HepG2 (cell line): ENCODE measurements around the gene OSBPL3. TPM values are rescaled to one million over a fixed set of nuclear protein-coding genes. Genes with fewer than 3 reads are reported as not detected.

ENCODE experiments used
- ASH2L ChIP-seq: fragments of 300-600, 200-600 bp; sonication (generic); IDR thresholded peaks from 2 replicates; pipeline ENCODE4 v1.7.0; 2017; ENCODE audit warnings: low read depth, mild to moderate bottlenecking, moderate library complexity, mixed read lengths, low read length; ENCODE audit not compliant: insufficient read length
- CBFB ChIP-seq: sonication (generic); formaldehyde crosslinking; IDR thresholded peaks from 2 replicates; pipeline ENCODE4 v1.4.0; 2020; ENCODE audit warnings: missing genetic modification reagents
- DPF2 ChIP-seq: sonication (generic); formaldehyde crosslinking; IDR thresholded peaks from 2 replicates; pipeline ENCODE4 v1.4.0; 2020; ENCODE audit warnings: mild to moderate bottlenecking, low read depth, missing genetic modification reagents, borderline replicate concordance
- EED ChIP-seq: sonication (generic); formaldehyde crosslinking; IDR thresholded peaks from 2 replicates; pipeline ENCODE4 v1.5.0; 2020; ENCODE audit warnings: mild to moderate bottlenecking, missing genetic modification reagents
- ELF1 ChIP-seq: sonication (generic); formaldehyde crosslinking; IDR thresholded peaks from 2 replicates; pipeline ENCODE4 v1.4.0; 2020; ENCODE audit warnings: missing genetic modification reagents
- FIP1L1 ChIP-seq: fragments of 200-400 bp; formaldehyde crosslinking; IDR thresholded peaks from 2 replicates; pipeline ENCODE4 v1.6.1; 2018; ENCODE audit warnings: low read depth, mild to moderate bottlenecking, low read length, moderate library complexity, borderline replicate concordance; ENCODE audit not compliant: insufficient read depth
- FOSL1 ChIP-seq: sonication (generic); formaldehyde crosslinking; IDR thresholded peaks from 2 replicates; pipeline ENCODE4 v1.9.0; 2021; ENCODE audit warnings: missing genetic modification reagents, borderline replicate concordance
- FOXK1 ChIP-seq: sonication (generic); formaldehyde crosslinking; IDR thresholded peaks from 2 replicates; pipeline ENCODE4 v1.4.0; 2020; ENCODE audit warnings: low read depth, missing genetic modification reagents, borderline replicate concordance
- HCFC1 ChIP-seq: fragments of 150-350 bp; IDR thresholded peaks from 2 replicates; pipeline ENCODE4 v1.6.1; 2014; ENCODE audit warnings: low read depth, low read length
- KLF12 ChIP-seq: sonication (generic); formaldehyde crosslinking; IDR thresholded peaks from 2 replicates; pipeline ENCODE4 v1.4.0; 2020; ENCODE audit warnings: missing genetic modification reagents, borderline replicate concordance
- MED13 ChIP-seq: sonication (generic); formaldehyde crosslinking; IDR thresholded peaks from 2 replicates; pipeline ENCODE4 v1.5.0; 2020; ENCODE audit warnings: missing genetic modification reagents
- NFIC ChIP-seq: IDR thresholded peaks from 2 replicates; pipeline ENCODE4 v1.6.1; 2012; ENCODE audit warnings: mild to moderate bottlenecking, low read length, inconsistent platforms
- PLRG1 ChIP-seq: fragments of 450-650 bp; conservative IDR thresholded peaks from 2 replicates; pipeline ENCODE4 v1.6.1; 2016
- REPIN1 ChIP-seq: sonication (generic); formaldehyde crosslinking; IDR thresholded peaks from 2 replicates; pipeline ENCODE4 v1.8.0; 2022; ENCODE audit warnings: missing genetic modification reagents, low read depth, mild to moderate bottlenecking, borderline replicate concordance
- ZBTB7B ChIP-seq: sonication (generic); formaldehyde crosslinking; IDR thresholded peaks from 2 replicates; pipeline ENCODE4 v1.4.0; 2020; ENCODE audit warnings: missing genetic modification reagents
- ZKSCAN1 ChIP-seq: fragments of 150-350 bp; IDR thresholded peaks from 2 replicates; pipeline ENCODE4 v1.6.1; 2014; ENCODE audit warnings: low read length
- ZMYM3 ChIP-seq: sonication (generic); formaldehyde crosslinking; IDR thresholded peaks from 2 replicates; pipeline ENCODE4 v1.5.1; 2020; ENCODE audit warnings: mild to moderate bottlenecking, missing genetic modification reagents
- ZNF317 ChIP-seq: sonication (generic); formaldehyde crosslinking; IDR thresholded peaks from 2 replicates; pipeline ENCODE4 v1.5.0; 2020; ENCODE audit warnings: mild to moderate bottlenecking, missing genetic modification reagents
- ZNF552 ChIP-seq: sonication (generic); formaldehyde crosslinking; IDR thresholded peaks from 2 replicates; pipeline ENCODE4 v1.9.0; 2022; ENCODE audit warnings: missing genetic modification reagents, mild to moderate bottlenecking, borderline replicate concordance
- ZNF652 ChIP-seq: IDR thresholded peaks from 2 replicates; pipeline ENCODE4 v1.6.1; 2016; ENCODE audit warnings: low read depth, borderline replicate concordance
- ZNF850 ChIP-seq: sonication (generic); formaldehyde crosslinking; conservative IDR thresholded peaks from 2 replicates; pipeline ENCODE4 v1.9.0; 2021; ENCODE audit warnings: mild to moderate bottlenecking, missing genetic modification reagents
- ZSCAN9 ChIP-seq: IDR thresholded peaks from 2 replicates; pipeline ENCODE4 v1.6.1; 2016; ENCODE audit warnings: borderline replicate concordance
- polyA plus RNA-seq, 8 experiments: library from polyadenylated mRNA; depleted of rRNA in 3 of 8; stranded (reverse) in 7 of 8; unstranded in 1 of 8; fragments of >200 nt; fragmentation: Illumina TruSeq in 4 of 8; extraction: Trizol in 4 of 8; gene quantifications; 2 replicates each; pipeline versions ENCODE4 v1.2.1 to v1.2.3, GENCODE V29; 2011 to 2016; ENCODE audit warnings: low read depth in 4 of 8, missing spikeins in 1 of 8, mixed read lengths in 1 of 8; ENCODE audit not compliant: insufficient read depth in 1 of 8
- total RNA-seq, 5 experiments: library from RNA; depleted of rRNA; stranded (reverse); fragments of >200 nt; fragmentation: Illumina TruSeq; extraction: Trizol; gene quantifications; 2 replicates each; pipeline ENCODE4 v1.2.3, GENCODE V29; 2016; ENCODE audit warnings: low read depth in 1 of 5
- TF ChIP-seq, protein P1 (sequence below): sonication (generic); formaldehyde crosslinking; conservative IDR thresholded peaks from 2 replicates; pipeline ENCODE4 v1.8.0; 2022; ENCODE audit warnings: mild to moderate bottlenecking, moderate library complexity, missing genetic modification reagents
- TF ChIP-seq, protein P2 (sequence below): sonication (generic); formaldehyde crosslinking; IDR thresholded peaks from 2 replicates; pipeline ENCODE4 v1.4.0; 2020; ENCODE audit warnings: missing genetic modification reagents
- TF ChIP-seq, protein P3 (sequence below): sonication (generic); formaldehyde crosslinking; IDR thresholded peaks from 2 replicates; pipeline ENCODE4 v1.5.1; 2020; ENCODE audit warnings: missing genetic modification reagents, mild to moderate bottlenecking, borderline replicate concordance
- TF ChIP-seq, protein P4 (sequence below): sonication (generic); formaldehyde crosslinking; IDR thresholded peaks from 2 replicates; pipeline ENCODE4 v1.5.1; 2020; ENCODE audit warnings: missing genetic modification reagents, mild to moderate bottlenecking, borderline replicate concordance
- TF ChIP-seq, protein P5 (sequence below): IDR thresholded peaks from 2 replicates; pipeline ENCODE4 v1.6.1; 2016

Gene OSBPL3
- total and polyA plus RNA-seq, 2 of the 13 experiments (the other 11 are each of a cell fraction or from before 2014, with no cell fraction given): 8.8 to 28.9 TPM

DNA sequence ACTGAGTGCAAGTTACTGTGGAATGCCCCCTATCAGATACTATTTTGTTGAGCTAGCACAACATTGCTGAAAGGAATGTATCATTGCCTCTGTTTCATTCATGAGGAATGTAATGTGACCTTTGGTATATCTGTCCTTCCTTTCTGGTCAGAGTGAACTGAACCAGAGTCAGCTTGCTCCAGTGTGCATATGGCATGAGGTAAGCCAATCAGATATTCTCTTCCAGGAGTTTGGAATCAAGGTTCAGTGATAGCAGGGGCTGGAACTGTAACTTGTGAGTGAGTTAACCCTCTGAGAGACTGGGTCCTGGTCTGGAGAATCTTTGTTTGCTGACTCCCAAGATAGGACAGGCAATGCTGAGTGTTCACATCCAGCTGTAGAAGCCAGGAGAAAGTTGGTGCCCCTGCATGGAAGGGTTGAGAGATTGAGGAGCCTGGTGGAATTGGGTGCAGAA, 45.3 kb upstream of the OSBPL3 start (continued):
- TF ChIP-seq EED (CRISPR knock-in tag): no peak
- TF ChIP-seq, protein P1, sequence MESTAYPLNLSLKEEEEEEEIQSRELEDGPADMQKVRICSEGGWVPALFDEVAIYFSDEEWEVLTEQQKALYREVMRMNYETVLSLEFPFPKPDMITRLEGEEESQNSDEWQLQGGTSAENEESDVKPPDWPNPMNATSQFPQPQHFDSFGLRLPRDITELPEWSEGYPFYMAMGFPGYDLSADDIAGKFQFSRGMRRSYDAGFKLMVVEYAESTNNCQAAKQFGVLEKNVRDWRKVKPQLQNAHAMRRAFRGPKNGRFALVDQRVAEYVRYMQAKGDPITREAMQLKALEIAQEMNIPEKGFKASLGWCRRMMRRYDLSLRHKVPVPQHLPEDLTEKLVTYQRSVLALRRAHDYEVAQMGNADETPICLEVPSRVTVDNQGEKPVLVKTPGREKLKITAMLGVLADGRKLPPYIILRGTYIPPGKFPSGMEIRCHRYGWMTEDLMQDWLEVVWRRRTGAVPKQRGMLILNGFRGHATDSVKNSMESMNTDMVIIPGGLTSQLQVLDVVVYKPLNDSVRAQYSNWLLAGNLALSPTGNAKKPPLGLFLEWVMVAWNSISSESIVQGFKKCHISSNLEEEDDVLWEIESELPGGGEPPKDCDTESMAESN: no peak
- TF ChIP-seq FIP1L1: no peak
- peak; percentile 61; the same call in 1 of the 2 replicates for TF ChIP-seq FOSL1 (CRISPR knock-in tag)
- no peak for TF ChIP-seq KLF12 (CRISPR knock-in tag)
- TF ChIP-seq MED13 (CRISPR knock-in tag): no peak
- TF ChIP-seq ZNF552 (CRISPR knock-in tag): no peak
- peak; percentile 41; the same call in 1 of the 2 replicates for TF ChIP-seq ZBTB7B
- TF ChIP-seq ASH2L: peak; percentile 87
- TF ChIP-seq ZNF850: no peak
- peak; percentile 21; the same call in 1 of the 2 replicates for TF ChIP-seq ZSCAN9 (CRISPR knock-in tag)
- TF ChIP-seq HCFC1: no peak
- no peak for TF ChIP-seq ZKSCAN1
- peak; percentile 53 for TF ChIP-seq ZMYM3
- 0 out of 2 replicates have a peak, but pooled peaks have one; percentile 19 for TF ChIP-seq ELF1 (CRISPR knock-in tag)
- 0 out of 2 replicates have a peak, but pooled peaks have one; percentile 7 for TF ChIP-seq CBFB (CRISPR knock-in tag)
- no peak for TF ChIP-seq REPIN1 (CRISPR knock-in tag)
- TF ChIP-seq ZNF652 (CRISPR knock-in tag): peak; percentile 97
- TF ChIP-seq, protein P2, sequence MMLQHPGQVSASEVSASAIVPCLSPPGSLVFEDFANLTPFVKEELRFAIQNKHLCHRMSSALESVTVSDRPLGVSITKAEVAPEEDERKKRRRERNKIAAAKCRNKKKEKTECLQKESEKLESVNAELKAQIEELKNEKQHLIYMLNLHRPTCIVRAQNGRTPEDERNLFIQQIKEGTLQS: 0 out of 2 replicates have a peak, but pooled peaks have one; percentile 21
- no peak for TF ChIP-seq DPF2 (CRISPR knock-in tag)
- TF ChIP-seq, protein P3, sequence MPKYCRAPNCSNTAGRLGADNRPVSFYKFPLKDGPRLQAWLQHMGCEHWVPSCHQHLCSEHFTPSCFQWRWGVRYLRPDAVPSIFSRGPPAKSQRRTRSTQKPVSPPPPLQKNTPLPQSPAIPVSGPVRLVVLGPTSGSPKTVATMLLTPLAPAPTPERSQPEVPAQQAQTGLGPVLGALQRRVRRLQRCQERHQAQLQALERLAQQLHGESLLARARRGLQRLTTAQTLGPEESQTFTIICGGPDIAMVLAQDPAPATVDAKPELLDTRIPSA (CRISPR knock-in tag): no peak
- no peak for TF ChIP-seq FOXK1 (CRISPR knock-in tag)
- 0 out of 2 replicates have a peak, but pooled peaks have one; percentile 22 for TF ChIP-seq ZNF317 (CRISPR knock-in tag)
- no peak for TF ChIP-seq PLRG1
- peak; percentile 39; the same call in 1 of the 2 replicates for TF ChIP-seq NFIC
- TF ChIP-seq, protein P4, sequence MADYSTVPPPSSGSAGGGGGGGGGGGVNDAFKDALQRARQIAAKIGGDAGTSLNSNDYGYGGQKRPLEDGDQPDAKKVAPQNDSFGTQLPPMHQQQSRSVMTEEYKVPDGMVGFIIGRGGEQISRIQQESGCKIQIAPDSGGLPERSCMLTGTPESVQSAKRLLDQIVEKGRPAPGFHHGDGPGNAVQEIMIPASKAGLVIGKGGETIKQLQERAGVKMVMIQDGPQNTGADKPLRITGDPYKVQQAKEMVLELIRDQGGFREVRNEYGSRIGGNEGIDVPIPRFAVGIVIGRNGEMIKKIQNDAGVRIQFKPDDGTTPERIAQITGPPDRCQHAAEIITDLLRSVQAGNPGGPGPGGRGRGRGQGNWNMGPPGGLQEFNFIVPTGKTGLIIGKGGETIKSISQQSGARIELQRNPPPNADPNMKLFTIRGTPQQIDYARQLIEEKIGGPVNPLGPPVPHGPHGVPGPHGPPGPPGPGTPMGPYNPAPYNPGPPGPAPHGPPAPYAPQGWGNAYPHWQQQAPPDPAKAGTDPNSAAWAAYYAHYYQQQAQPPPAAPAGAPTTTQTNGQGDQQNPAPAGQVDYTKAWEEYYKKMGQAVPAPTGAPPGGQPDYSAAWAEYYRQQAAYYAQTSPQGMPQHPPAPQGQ (CRISPR knock-in tag): no peak
- TF ChIP-seq, protein P5, sequence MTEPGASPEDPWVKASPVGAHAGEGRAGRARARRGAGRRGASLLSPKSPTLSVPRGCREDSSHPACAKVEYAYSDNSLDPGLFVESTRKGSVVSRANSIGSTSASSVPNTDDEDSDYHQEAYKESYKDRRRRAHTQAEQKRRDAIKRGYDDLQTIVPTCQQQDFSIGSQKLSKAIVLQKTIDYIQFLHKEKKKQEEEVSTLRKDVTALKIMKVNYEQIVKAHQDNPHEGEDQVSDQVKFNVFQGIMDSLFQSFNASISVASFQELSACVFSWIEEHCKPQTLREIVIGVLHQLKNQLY: 0 out of 2 replicates have a peak, but pooled peaks have one; percentile 48
